GM19035 (cell line): ENCODE measurements around the gene FNIP2.
"Not testable (repeated sequence)": the region's sequence is repeated elsewhere in the genome, so short reads cannot be mapped to it uniquely, and the experiment has no call there.

Source experiments
- ATAC-seq: cut with Tn5 transposase; IDR thresholded peaks from one replicate; pipeline ENCODE4 v1.9.1; 2021; ENCODE audit not compliant: unreplicated experiment

The FNIP2 gene

GRCh38 chr4:158813113-158813512 is 44.3 kb downstream of the FNIP2 start:
- ATAC-seq = no peak

GRCh38 chr4:158814207-158814606 is 45.4 kb downstream of the FNIP2 start:
- no peak for ATAC-seq

GRCh38 chr4:158814636-158815330 is 46.0 kb downstream of the FNIP2 start:
- no peak for ATAC-seq

GRCh38 chr4:158816955-158817354 is 48.1 kb downstream of the FNIP2 start:
- peak; percentile 33 for ATAC-seq

GRCh38 chr4:158817562-158818296 is 48.9 kb downstream of the FNIP2 start:
- peak; percentile 74 for ATAC-seq

- no peak for ATAC-seq
These were observed 49.8 kb downstream of the FNIP2 start for GRCh38 chr4:158818560-158819140.

- ATAC-seq = no peak
These were observed 51.3 kb downstream of the FNIP2 start for GRCh38 chr4:158819942-158820786.

- peak; percentile 43 for ATAC-seq
These were observed 52.6 kb downstream of the FNIP2 start for GRCh38 chr4:158821228-158821971.

GRCh38 chr4:158822348-158822747 is 53.5 kb downstream of the FNIP2 start:
- no peak for ATAC-seq

GRCh38 chr4:158823461-158823873 is 54.6 kb downstream of the FNIP2 start:
- peak; percentile 25 for ATAC-seq

- no peak for ATAC-seq
These were observed 55.8 kb downstream of the FNIP2 start for GRCh38 chr4:158824425-158825274.

- ATAC-seq = no peak
These were observed 56.7 kb downstream of the FNIP2 start for GRCh38 chr4:158825433-158826036.

GRCh38 chr4:158826057-158826456 is 57.2 kb downstream of the FNIP2 start:
- peak; percentile 57 for ATAC-seq

- ATAC-seq = no peak
These were observed 58.1 kb downstream of the FNIP2 start for GRCh38 chr4:158826882-158827281.

GRCh38 chr4:158827543-158827981 is 58.7 kb downstream of the FNIP2 start:
- no peak for ATAC-seq

GRCh38 chr4:158828151-158828550 is 59.3 kb downstream of the FNIP2 start:
- ATAC-seq = not testable (repeated sequence)

- ATAC-seq = no peak
These were observed 60.4 kb downstream of the FNIP2 start for GRCh38 chr4:158829254-158829653.

GRCh38 chr4:158833602-158834001 is 64.8 kb downstream of the FNIP2 start:
- ATAC-seq = no peak
